Breast epithelium (tissue), 4 donors: ENCODE results near the gene NUP98. TPM values are rescaled to one million over a fixed set of nuclear protein-coding genes. Genes with fewer than 3 reads are reported as not detected.
A peak's percentile ranks its signal among the peaks of the same experiment; 100 is the strongest.

ENCODE experiments used
- DNase-seq, 2 donors: peaks; one replicate each; pipeline ENCODE4 v3.0.0-alpha.2; 2019; ENCODE audit warnings: low spot score in 2 of 2
- H3K27ac ChIP-seq, 2 donors: fragments of 200-600 bp; sonication (generic) in 1 of 2; one replicate each; pipeline ENCODE4 v1.5.1; 2016 to 2019; ENCODE audit warnings: mild to moderate bottlenecking in 1 of 2
- H3K27me3 ChIP-seq, 2 donors: fragments of 200-600 bp; sonication (generic) in 1 of 2; one replicate each; pipeline versions ENCODE4 v1.5.1 to v1.6.0; 2017 to 2019; ENCODE audit warnings: control low read depth in 1 of 2, mild to moderate bottlenecking in 1 of 2
- H3K36me3 ChIP-seq: fragments of 200-600 bp; one replicate; pipeline ENCODE4 v1.5.1; 2019
- H3K4me1 ChIP-seq, 2 donors: fragments of 200-600 bp; sonication (generic); one replicate each; pipeline ENCODE4 v1.5.1; 2016 to 2019; ENCODE audit warnings: control low read depth in 1 of 2
- H3K4me3 ChIP-seq, 3 donors: fragments of 200-600 bp; sonication (generic); 1 replicate in 2 of 3; 2 replicates in 1 of 3; pipeline ENCODE4 v1.5.1; 2016 to 2019; ENCODE audit warnings: mild to moderate bottlenecking in 3 of 3, moderate library complexity in 2 of 3
- H3K9me3 ChIP-seq, 2 donors: fragments of 200-600 bp; sonication (generic) in 1 of 2; one replicate each; pipeline ENCODE4 v1.5.1; 2016 to 2019; ENCODE audit warnings: control low read depth in 1 of 2
- POLR2A ChIP-seq: fragments of 450-650 bp; IDR thresholded peaks from one replicate; pipeline ENCODE4 v1.6.1; 2016; ENCODE audit warnings: antibody characterized with exemption, mild to moderate bottlenecking, moderate library complexity
- POLR2AphosphoS5 ChIP-seq, 3 donors: sonication (generic); formaldehyde crosslinking; IDR thresholded peaks; one replicate each; pipeline ENCODE4 v1.6.1; 2017; ENCODE audit warnings: antibody characterized with exemption in 3 of 3
- intact Hi-C: fragments of 100-400 bp; cut with DNase I; formaldehyde crosslinking; loops from one replicate; pipeline ENCODE4 v1.15.1; 2023; ENCODE audit warnings: low total_unique reads
- total RNA-seq, 3 donors: library from RNA; depleted of rRNA; stranded (reverse); fragments of >200 nt; gene quantifications; one replicate each; pipeline ENCODE4 v1.1.0, GENCODE V29; 2016
- TF ChIP-seq, protein P1 (sequence below), 3 donors: fragments of 450-650 bp; IDR thresholded peaks; one replicate each; pipeline ENCODE4 v1.5.1; 2016 to 2017; ENCODE audit warnings: antibody characterized with exemption in 3 of 3, mild to moderate bottlenecking in 3 of 3, moderate library complexity in 3 of 3

The NUP98 gene
- total RNA-seq, 3 donors from 2014 or later = 98.1 to 178 (median 142) TPM

DNA sequence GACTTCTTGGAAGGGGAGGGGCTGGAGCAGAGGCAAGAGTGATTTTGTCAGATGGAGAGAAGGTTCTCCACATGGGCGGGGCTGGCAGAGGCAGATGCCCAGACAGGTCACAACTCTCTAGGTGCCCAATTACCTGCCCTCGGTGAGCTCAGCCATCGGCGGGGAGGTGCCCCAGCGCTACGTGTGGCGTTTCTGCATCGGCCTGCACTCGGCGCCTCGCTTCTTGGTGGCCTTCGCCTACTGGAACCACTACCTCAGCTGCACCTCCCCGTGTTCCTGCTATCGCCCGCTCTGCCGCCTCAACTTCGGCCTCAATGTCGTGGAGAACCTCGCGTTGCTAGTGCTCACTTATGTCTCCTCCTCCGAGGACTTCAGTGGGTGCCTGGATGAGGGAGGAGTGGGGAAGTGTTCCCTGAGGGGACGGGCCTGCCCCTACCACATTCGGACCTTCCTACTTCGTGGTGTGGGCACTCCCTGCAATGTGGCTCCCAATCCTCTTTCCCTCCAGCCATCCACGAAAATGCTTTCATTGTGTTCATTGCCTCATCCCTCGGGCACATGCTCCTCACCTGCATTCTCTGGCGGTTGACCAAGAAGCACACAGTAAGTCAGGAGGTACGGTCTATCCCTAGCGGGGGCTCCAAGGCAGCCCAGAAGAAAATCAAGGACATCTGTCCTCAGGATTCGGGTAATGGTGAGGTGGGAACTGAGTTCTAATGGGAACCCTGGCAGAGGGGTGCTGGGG lies 26.6 kb upstream of the NUP98 start:
- Histone ChIP-seq H3K27ac (no peak overlapping the region), H3K27me3 (no peaks in the 10 kb centered on the region), H3K4me1 (no peaks in the 10 kb centered on the region), H3K36me3 (no peaks in the 10 kb centered on the region), H3K9me3 (no peaks in the 10 kb centered on the region), H3K4me3 (no peak overlapping the region)
- DNase-seq = no peak
- intact Hi-C loops = no loop called here
- TF ChIP-seq POLR2A = no peak
- TF ChIP-seq, protein P1, sequence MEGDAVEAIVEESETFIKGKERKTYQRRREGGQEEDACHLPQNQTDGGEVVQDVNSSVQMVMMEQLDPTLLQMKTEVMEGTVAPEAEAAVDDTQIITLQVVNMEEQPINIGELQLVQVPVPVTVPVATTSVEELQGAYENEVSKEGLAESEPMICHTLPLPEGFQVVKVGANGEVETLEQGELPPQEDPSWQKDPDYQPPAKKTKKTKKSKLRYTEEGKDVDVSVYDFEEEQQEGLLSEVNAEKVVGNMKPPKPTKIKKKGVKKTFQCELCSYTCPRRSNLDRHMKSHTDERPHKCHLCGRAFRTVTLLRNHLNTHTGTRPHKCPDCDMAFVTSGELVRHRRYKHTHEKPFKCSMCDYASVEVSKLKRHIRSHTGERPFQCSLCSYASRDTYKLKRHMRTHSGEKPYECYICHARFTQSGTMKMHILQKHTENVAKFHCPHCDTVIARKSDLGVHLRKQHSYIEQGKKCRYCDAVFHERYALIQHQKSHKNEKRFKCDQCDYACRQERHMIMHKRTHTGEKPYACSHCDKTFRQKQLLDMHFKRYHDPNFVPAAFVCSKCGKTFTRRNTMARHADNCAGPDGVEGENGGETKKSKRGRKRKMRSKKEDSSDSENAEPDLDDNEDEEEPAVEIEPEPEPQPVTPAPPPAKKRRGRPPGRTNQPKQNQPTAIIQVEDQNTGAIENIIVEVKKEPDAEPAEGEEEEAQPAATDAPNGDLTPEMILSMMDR (IDR thresholded peaks at IDR 0.05) = no peak
- no peak for TF ChIP-seq POLR2AphosphoS5 (IDR thresholded peaks at IDR 0.05)

DNA sequence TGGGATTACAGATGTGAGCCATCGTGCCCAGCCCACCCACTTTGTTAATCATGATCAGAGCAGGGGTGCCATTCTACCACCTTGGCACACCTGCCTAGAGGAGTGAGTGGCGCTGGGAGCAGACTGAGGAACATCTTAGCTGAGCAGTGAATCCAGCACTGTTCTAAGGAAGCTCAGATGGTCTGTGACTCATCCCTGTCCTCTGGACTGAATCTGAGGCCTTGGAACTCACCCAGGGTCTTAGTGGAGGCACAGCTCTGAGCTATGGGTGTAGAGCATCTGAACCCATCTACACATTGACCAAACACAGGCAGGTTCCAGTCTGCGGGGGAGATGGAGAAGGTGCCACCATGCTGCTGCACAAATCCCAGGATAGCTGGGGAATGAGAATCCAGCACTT lies 25.9 kb upstream of the NUP98 start:
- DNase-seq = no peak
- TF ChIP-seq POLR2AphosphoS5 (IDR thresholded peaks at IDR 0.05) (no peak), POLR2A (no peak)
- TF ChIP-seq, protein P1 (IDR thresholded peaks at IDR 0.05) = no peak
- H3K4me3 ChIP-seq = no peak overlapping the region
- H3K4me1 ChIP-seq = no peaks in the 10 kb centered on the region
- no peaks in the 10 kb centered on the region for H3K9me3 ChIP-seq
- no peaks in the 10 kb centered on the region for H3K27me3 ChIP-seq
- no peak overlapping the region for H3K27ac ChIP-seq
- H3K36me3 ChIP-seq = no peaks in the 10 kb centered on the region
- intact Hi-C loops = no loop called here

DNA sequence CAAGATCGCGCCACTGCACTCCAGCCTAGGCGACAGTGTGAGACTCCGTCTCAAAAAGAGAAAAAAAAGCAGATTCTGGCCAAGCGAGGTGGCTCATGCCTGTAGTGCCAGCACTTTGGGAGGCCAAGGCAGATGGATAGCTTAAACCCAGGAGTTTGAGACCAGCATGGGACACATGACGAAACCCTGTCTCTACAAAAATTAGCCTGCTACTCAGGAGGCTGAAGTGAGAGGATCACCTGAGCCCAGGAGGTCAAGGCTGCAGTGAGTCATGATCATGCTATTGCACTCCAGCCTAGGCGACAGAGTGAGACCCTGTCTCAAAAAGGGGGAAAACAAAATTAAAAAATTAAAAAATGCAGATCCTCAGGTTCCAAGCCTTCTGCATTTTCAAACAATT lies 25.0 kb upstream of the NUP98 start:
- Histone ChIP-seq H3K27me3 (no peaks in the 10 kb centered on the region), H3K4me3 (no peak overlapping the region), H3K36me3 (no peaks in the 10 kb centered on the region), H3K9me3 (no peaks in the 10 kb centered on the region), H3K27ac (no peak overlapping the region), H3K4me1 (no peaks in the 10 kb centered on the region)
- TF ChIP-seq POLR2A = no peak
- TF ChIP-seq, protein P1 (IDR thresholded peaks at IDR 0.05) = no peak
- no peak for TF ChIP-seq POLR2AphosphoS5 (IDR thresholded peaks at IDR 0.05)
- intact Hi-C loops = no loop called here
- no peak for DNase-seq

DNA sequence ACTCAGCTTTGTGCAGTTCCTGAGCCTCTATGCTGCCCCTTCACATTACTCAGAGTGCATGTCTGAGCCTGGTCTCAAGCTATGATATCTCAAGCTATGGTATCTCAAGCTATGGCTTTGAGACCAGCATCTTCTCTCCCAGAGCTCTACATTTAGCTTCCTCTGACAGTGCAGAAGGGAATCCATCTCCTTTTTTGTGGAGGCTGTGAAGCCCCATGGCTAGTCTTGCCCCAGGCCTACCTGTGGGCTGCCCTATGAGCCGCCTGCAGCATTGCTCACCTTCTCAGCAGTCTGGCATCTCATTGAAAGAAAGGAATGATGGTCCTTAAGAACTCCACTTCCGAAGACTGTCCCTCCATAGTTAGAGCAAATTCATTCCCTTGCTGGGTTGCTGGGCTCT lies 23.6 kb upstream of the NUP98 start:
- Histone ChIP-seq H3K4me3 (no peak overlapping the region), H3K9me3 (no peaks in the 10 kb centered on the region), H3K27ac (no peak overlapping the region), H3K36me3 (no peaks in the 10 kb centered on the region), H3K4me1 (no peaks in the 10 kb centered on the region), H3K27me3 (no peaks in the 10 kb centered on the region)
- intact Hi-C loops = no loop called here
- TF ChIP-seq POLR2A (no peak), POLR2AphosphoS5 (IDR thresholded peaks at IDR 0.05) (no peak)
- TF ChIP-seq, protein P1 (IDR thresholded peaks at IDR 0.05) = no peak
- no peak for DNase-seq

DNA sequence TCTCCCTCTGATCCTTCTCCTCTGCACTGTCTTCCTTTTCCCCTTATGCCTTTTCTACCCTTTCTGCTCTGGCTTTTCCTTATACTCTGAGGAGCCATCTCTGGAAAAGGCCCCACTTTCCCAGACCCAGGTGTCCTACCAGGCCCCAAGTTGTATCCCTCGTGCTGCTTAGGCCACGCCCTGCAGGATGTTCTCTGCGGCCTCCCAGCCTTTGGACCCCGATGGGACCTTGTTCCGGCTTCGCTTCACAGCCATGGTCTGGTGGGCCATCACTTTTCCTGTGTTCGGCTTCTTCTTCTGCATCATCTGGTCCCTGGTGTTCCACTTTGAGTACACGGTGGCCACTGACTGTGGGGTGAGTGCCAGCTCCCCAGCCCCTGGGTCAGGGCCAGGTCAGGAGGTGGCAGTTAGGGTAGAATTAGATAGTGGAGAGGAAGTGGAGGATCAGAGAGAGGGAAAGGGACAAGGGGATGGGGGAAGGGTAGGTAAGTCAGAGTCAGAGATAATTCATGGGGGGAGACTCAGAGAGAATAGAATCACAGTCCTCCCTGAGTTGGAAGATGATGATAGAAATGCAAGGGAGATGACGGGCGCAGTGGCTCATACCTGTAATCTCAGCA lies 19.9 kb upstream of the NUP98 start:
- DNase-seq = no peak
- H3K4me3 ChIP-seq = no peak overlapping the region
- intact Hi-C loops = no loop called here
- peak overlapping the region in 1 of 2 donors; percentile 40 for H3K27ac ChIP-seq
- no peaks in the 10 kb centered on the region for H3K9me3 ChIP-seq
- TF ChIP-seq, protein P1 (IDR thresholded peaks at IDR 0.05) = no peak
- TF ChIP-seq POLR2AphosphoS5 (IDR thresholded peaks at IDR 0.05) (no peak), POLR2A (no peak)
- H3K36me3 ChIP-seq = no peaks in the 10 kb centered on the region
- no peaks in the 10 kb centered on the region for H3K27me3 ChIP-seq
- H3K4me1 ChIP-seq = no peaks in the 10 kb centered on the region
